ENCODE measurements around the gene RAB44. TPM values are rescaled to one million over a fixed set of nuclear protein-coding genes. Genes with fewer than 3 reads are reported as not detected.
A peak's percentile ranks its signal among the peaks of the same experiment; 100 is the strongest.

Gene RAB44
- total and polyA plus RNA-seq, 8 donors = 0.04 to 0.14 (median 0.09) TPM; not detected in 1

DNA sequence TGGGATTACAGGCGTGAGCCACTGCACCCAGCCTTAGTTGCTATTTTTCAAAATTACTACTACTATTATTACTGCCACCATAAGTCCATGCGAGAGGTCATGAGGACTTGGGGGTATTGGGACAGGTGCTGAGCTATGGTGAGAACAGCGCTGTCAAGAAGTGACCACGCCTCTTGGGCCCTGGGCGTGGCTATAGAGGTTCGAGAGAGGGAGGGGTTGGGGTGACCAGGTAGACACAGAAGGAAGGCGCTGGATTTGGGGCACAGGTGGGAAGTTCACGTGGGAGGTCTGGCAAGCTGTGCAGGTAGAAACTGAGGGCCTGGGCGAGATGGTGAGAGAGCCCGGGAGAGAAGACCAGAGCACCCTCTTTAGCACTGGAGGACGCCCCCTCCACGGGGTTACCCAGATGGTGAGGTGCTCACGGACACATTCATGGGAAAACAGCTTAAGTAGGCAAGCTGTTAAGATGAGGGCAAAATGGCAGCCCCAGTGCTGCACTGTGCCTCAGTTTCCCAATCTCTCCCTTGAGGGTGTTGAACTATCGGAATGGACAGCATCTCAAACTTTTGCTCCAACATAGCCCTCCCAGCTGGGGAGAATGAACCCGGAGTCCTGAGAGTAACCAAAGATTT is 61.0 kb downstream of the RAB44 start:
- DNase-seq (peak in 2 of 6 donors; percentile 38 to 53), ATAC-seq (peak; percentile 49 to 72 (median 64)), FAIRE-seq (no peak)
- Histone ChIP-seq H3K27me3 (no peaks in the 10 kb centered on the region), H3K4me3 (peak overlapping the region in 2 of 4 donors; percentile 1 to 17), H3K27ac (no peak overlapping the region), H3K36me3 (no peaks in the 10 kb centered on the region), H3K4me1 (peaks cover 3 to 6% (median 5%) of the 10 kb centered on the region in 3 donors), H3K9me3 (no peaks in the 10 kb centered on the region)
- TF ChIP-seq, protein P1, sequence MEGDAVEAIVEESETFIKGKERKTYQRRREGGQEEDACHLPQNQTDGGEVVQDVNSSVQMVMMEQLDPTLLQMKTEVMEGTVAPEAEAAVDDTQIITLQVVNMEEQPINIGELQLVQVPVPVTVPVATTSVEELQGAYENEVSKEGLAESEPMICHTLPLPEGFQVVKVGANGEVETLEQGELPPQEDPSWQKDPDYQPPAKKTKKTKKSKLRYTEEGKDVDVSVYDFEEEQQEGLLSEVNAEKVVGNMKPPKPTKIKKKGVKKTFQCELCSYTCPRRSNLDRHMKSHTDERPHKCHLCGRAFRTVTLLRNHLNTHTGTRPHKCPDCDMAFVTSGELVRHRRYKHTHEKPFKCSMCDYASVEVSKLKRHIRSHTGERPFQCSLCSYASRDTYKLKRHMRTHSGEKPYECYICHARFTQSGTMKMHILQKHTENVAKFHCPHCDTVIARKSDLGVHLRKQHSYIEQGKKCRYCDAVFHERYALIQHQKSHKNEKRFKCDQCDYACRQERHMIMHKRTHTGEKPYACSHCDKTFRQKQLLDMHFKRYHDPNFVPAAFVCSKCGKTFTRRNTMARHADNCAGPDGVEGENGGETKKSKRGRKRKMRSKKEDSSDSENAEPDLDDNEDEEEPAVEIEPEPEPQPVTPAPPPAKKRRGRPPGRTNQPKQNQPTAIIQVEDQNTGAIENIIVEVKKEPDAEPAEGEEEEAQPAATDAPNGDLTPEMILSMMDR (IDR thresholded peaks at IDR 0.05) = no peak
- intact Hi-C loops (cut with DNase I) = no loop called here
- WGBS, 2 donors = 36 to 38% methylated on average over 15 of the region's 15 CpGs

DNA sequence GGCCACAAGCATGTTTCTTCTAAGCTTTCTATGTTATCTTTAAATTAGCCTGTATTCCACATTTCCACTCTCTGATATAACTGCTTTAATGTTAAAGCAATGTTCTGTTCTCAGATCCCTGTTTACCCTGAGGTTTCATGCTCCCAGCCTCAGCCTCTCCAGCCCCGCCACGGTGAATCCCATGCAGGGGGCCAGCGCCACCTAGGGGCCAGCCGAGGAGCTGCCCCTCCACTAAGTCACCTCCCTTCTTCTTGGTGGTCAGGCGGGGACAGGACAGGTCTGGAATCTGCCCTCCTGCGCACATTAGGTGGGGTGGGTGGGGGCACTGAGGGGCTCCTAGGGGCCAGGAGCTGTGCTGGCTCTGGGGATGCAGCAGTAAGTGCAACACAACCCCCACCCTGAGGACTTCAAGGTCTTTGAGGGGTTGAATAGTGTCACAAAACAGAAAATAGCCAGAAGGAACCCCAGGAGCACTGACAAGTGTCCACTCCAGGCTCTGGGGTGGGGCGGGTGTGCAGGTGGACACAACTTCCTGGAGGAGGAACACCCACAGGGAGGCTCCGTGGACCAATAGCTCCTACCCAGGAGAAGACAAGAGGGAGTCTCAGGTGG is 61.6 kb downstream of the RAB44 start:
- 5 to 6% methylated on average over 8 of the region's 8 CpGs for WGBS, 2 donors
- H3K36me3 ChIP-seq = no peaks in the 10 kb centered on the region
- intact Hi-C loops (cut with DNase I) = no loop called here
- H3K4me3 ChIP-seq = peak overlapping the region in 2 of 4 donors; percentile 1 to 17
- H3K27me3 ChIP-seq = no peaks in the 10 kb centered on the region
- TF ChIP-seq, protein P1 (IDR thresholded peaks at IDR 0.05) = peak; percentile 94 to 98 (median 96)
- ATAC-seq (peak; percentile 94 to 98 (median 96)), FAIRE-seq (no peak), DNase-seq (peak; percentile 67 to 96 (median 84))
- H3K9me3 ChIP-seq = no peaks in the 10 kb centered on the region
- H3K27ac ChIP-seq = no peak overlapping the region
- peaks cover 3 to 6% (median 5%) of the 10 kb centered on the region in 3 donors for H3K4me1 ChIP-seq

- TF ChIP-seq, protein P1 (IDR thresholded peaks at IDR 0.05) = no peak
- DNase-seq (no peak), ATAC-seq (no peak), FAIRE-seq (no peak)
- H3K36me3 ChIP-seq = no peaks in the 10 kb centered on the region
- no peaks in the 10 kb centered on the region for H3K9me3 ChIP-seq
- H3K4me1 ChIP-seq = peaks cover 3 to 6% (median 5%) of the 10 kb centered on the region in 3 donors
- H3K27ac ChIP-seq = no peak overlapping the region
- 78 to 83% methylated on average over 11 of the region's 11 CpGs for WGBS, 2 donors
- intact Hi-C loops (cut with DNase I) = loop anchor here in 1 of 3 donors (10.0 kb wide), 2 partner anchors 254 to 454 kb away; no protein-coding TSS in a partner anchor
- no peak overlapping the region for H3K4me3 ChIP-seq
- no peaks in the 10 kb centered on the region for H3K27me3 ChIP-seq
Measured at GRCh38 chr6:36760685-36761435, 63.2 kb downstream of the RAB44 start.

DNA sequence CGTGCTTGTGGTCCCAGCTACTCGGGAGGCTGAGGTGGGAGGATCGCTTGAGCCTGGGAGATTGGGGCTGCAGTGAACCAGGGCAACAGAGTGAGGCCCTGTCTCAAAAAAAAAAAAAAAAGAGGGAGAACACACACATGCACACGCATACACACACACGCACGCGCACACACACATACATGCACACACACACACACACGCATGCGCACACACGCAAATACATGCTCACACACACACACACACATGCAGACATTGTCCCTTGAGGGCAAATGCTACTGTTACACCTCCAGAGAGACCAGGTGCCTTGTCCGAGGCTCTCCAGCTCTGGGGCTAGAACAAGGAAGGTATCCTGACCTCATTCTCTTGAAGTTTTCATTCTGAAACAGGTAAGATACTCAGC is 64.5 kb downstream of the RAB44 start:
- DNase-seq (no peak), FAIRE-seq (no peak), ATAC-seq (no peak)
- Histone ChIP-seq H3K36me3 (no peaks in the 10 kb centered on the region), H3K9me3 (no peaks in the 10 kb centered on the region), H3K4me1 (peaks cover 3 to 6% (median 5%) of the 10 kb centered on the region in 3 donors), H3K27me3 (no peaks in the 10 kb centered on the region), H3K4me3 (no peak overlapping the region), H3K27ac (no peak overlapping the region)
- intact Hi-C loops (cut with DNase I) = loop anchor here in 1 of 3 donors (10.0 kb wide), 2 partner anchors 253 to 453 kb away; no protein-coding TSS in a partner anchor
- 91 to 92% methylated on average over 11 of the region's 11 CpGs for WGBS, 2 donors
- TF ChIP-seq, protein P1 (IDR thresholded peaks at IDR 0.05) = no peak

All from pancreas (tissue), 10 donors.